ENCODE data around the gene UBQLNL.

GRCh38 chr11:5524756-5525155 lies 8.3 kb upstream of the UBQLNL start:
- TF ChIP-seq CTCF (IDR thresholded peaks at IDR 0.05 in 8 of 11, conservative IDR thresholded peaks at IDR 0.05 in 3 of 11) (no peak), POLR2A (IDR thresholded peaks at IDR 0.05) (no peak), POLR2AphosphoS5 (IDR thresholded peaks at IDR 0.05) (no peak)
